ENCODE results near the gene RAD51B. TPM values are rescaled to one million over a fixed set of nuclear protein-coding genes. Genes with fewer than 3 reads are reported as not detected.

RAD51B gene
- total RNA-seq, 1 experiment from 2014 or later: 10.8 TPM

DNA sequence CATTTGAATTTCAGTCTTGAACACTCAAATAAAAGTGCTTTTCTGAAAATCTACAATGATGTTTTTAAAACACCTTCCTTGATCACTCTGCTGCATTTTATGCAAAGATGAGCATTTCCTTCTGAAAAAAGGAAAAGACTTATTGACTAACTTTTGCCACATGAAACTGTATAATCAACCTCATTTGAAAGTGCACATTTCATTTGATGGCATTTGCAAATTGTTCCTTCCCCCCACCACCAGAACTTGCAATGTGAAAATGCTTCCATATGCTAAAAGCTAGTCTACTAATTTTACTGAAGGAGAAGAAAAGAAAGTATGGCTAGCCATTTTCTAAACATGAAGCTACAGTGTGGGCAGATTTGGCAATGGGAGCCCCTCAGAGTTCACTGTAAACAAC lies 159.2 kb downstream of the RAD51B start:
- intact Hi-C loops (cut with micrococcal nuclease): no loop called here
- CTCF ChIA-PET: no interaction called here

DNA sequence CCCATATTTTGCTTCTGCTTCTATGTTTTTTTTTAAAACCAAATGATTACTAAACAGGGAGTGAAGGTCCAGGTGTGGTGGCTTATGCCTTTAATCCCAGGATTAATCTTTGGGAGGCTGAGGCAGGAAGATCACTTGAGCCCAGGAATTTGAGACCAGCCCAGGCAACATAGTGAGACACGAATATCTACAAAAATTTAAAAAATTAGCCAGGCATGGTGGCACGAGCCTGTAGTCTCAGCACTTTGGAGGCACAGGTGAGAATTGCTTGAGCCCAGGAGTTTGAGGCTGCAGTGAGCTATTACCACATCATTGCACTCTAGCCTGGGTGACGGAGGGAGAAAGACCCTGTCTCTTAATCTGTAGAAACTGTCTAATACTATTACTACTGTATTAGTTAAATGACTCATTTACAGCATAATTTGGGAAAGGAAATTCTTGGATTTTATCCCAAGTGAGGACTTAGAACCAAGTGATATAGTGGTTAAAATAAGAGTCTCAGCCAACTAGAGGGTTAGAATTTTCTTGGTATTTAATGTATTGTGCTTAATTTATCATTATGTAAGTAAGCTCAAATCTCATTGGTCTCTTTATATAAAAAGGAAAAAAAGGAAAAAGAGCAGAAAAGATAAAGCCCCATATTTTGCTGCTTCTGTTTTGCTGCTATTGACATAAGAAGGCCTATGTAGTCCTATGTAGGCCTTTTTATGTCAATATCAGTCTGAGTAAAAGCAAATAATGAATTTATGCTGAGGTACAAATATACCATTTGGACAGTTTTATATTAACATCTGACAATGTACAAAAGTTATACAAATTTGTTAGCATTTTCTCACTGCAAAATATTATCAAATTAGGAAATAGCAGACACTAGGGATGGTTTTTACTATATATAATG lies 163.4 kb downstream of the RAD51B start:
- intact Hi-C loops (cut with micrococcal nuclease): loop anchor here (2.0 kb wide), 1 partner anchor 18 kb away; no protein-coding TSS in a partner anchor
- ChIA-PET POLR2A (ENCODE audit: unreplicated experiment) (interaction anchor here (0.6 kb wide), 1 partner anchor 11 kb away, joined by 3 read pairs; no protein-coding TSS in a partner anchor), CTCF (no interaction called here)
- H3K4me1 ChIP-seq (ENCODE audit: insufficient read depth, low read length): 0 out of 2 replicates have a peak, but pooled peaks cover 5% of the 10 kb centered on the region
- no peak overlapping the region for H2AFZ ChIP-seq (ENCODE audit: low read length)
- BruUV-seq (replicated peaks): no TSS peak
- no peak overlapping the region for H3K9ac ChIP-seq (ENCODE audit: low read length)
- no peaks in the 10 kb centered on the region for H3K9me3 ChIP-seq (ENCODE audit: low read length)
- no peaks in the 10 kb centered on the region for H4K20me1 ChIP-seq (ENCODE audit: low read length)
- no peak overlapping the region for H3K4me2 ChIP-seq (ENCODE audit: low read length)
- DNase-seq (peak; percentile 10), ATAC-seq (peak; percentile 94)
- no peak overlapping the region for H3K27ac ChIP-seq (ENCODE audit: low read length)
- TF ChIP-seq, protein P1, sequence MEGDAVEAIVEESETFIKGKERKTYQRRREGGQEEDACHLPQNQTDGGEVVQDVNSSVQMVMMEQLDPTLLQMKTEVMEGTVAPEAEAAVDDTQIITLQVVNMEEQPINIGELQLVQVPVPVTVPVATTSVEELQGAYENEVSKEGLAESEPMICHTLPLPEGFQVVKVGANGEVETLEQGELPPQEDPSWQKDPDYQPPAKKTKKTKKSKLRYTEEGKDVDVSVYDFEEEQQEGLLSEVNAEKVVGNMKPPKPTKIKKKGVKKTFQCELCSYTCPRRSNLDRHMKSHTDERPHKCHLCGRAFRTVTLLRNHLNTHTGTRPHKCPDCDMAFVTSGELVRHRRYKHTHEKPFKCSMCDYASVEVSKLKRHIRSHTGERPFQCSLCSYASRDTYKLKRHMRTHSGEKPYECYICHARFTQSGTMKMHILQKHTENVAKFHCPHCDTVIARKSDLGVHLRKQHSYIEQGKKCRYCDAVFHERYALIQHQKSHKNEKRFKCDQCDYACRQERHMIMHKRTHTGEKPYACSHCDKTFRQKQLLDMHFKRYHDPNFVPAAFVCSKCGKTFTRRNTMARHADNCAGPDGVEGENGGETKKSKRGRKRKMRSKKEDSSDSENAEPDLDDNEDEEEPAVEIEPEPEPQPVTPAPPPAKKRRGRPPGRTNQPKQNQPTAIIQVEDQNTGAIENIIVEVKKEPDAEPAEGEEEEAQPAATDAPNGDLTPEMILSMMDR (conservative IDR thresholded peaks at IDR 0.05; ENCODE audit: low read depth, low read length): no peak
- TF ChIP-seq EZH2 (IDR thresholded peaks at IDR 0.05; ENCODE audit: low read length, unreplicated experiment): no peak
- TF ChIP-seq EZH2phosphoT487 (IDR thresholded peaks at IDR 0.05; ENCODE audit: borderline replicate concordance, low read length): no peak
- H3K27me3 ChIP-seq (ENCODE audit: low read length): no peaks in the 10 kb centered on the region
- H3K36me3 ChIP-seq (ENCODE audit: low read depth, low read length): no peaks in the 10 kb centered on the region
- no peaks in the 10 kb centered on the region for H3F3A ChIP-seq (ENCODE audit: low read length, unreplicated experiment)
- H3K4me3 ChIP-seq (ENCODE audit: low read length): no peak overlapping the region
- no peaks in the 10 kb centered on the region for H3K9me2 ChIP-seq (replicated peaks; ENCODE audit: low read length)
- H3K79me2 ChIP-seq (ENCODE audit: low read length): no peaks in the 10 kb centered on the region

More for the DNA sequence above, 159.2 kb downstream of the RAD51B start:
- no peak for DNase-seq
- no peak overlapping the region for H2AFZ ChIP-seq (ENCODE audit: low read length)
- TF ChIP-seq, protein P1 (conservative IDR thresholded peaks at IDR 0.05; ENCODE audit: low read depth, low read length): no peak
- TF ChIP-seq EZH2 (IDR thresholded peaks at IDR 0.05; ENCODE audit: low read length, unreplicated experiment) (no peak), EZH2phosphoT487 (IDR thresholded peaks at IDR 0.05; ENCODE audit: borderline replicate concordance, low read length) (no peak)
- no peaks in the 10 kb centered on the region for H3K36me3 ChIP-seq (ENCODE audit: low read depth, low read length)
- H3K9me2 ChIP-seq (replicated peaks; ENCODE audit: low read length): no peaks in the 10 kb centered on the region
- no peaks in the 10 kb centered on the region for H3K9me3 ChIP-seq (ENCODE audit: low read length)
- POLR2A ChIA-PET (ENCODE audit: unreplicated experiment): no interaction called here
- H3F3A ChIP-seq (ENCODE audit: low read length, unreplicated experiment): no peaks in the 10 kb centered on the region
- no peak overlapping the region for H3K27ac ChIP-seq (ENCODE audit: low read length)
- no peak overlapping the region for H3K4me2 ChIP-seq (ENCODE audit: low read length)
- ATAC-seq: no peak
- BruUV-seq (replicated peaks): no TSS peak
- no peak overlapping the region for H3K4me3 ChIP-seq (ENCODE audit: low read length)
- H3K4me1 ChIP-seq (ENCODE audit: insufficient read depth, low read length): 0 out of 2 replicates have a peak, but pooled peaks cover 5% of the 10 kb centered on the region
- no peaks in the 10 kb centered on the region for H3K79me2 ChIP-seq (ENCODE audit: low read length)
- H3K27me3 ChIP-seq (ENCODE audit: low read length): no peaks in the 10 kb centered on the region
- H3K9ac ChIP-seq (ENCODE audit: low read length): no peak overlapping the region
- no peaks in the 10 kb centered on the region for H4K20me1 ChIP-seq (ENCODE audit: low read length)

DNA sequence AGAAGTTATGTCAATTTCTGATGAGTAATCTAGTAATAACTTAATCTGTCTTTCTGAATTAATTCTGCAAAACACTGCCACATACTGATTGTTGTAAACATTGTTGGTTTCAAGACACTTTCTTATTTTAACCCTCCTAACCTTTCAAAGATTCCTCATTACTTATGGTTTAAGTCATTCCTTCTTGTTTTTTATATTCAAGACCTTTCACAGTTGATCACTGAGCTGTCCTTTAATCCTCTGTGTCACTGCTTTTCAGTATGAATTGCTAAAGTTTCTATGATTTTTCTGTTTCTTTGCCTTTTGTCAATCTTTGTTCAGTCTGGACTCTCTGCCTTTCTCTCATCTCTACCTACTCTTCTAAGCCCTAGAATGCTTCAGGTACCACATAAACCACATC lies 164.7 kb downstream of the RAD51B start:
- H3K4me3 ChIP-seq (ENCODE audit: low read length): no peak overlapping the region
- BruUV-seq (replicated peaks): no TSS peak
- H3K36me3 ChIP-seq (ENCODE audit: low read depth, low read length): no peaks in the 10 kb centered on the region
- no peaks in the 10 kb centered on the region for H3K9me3 ChIP-seq (ENCODE audit: low read length)
- no peaks in the 10 kb centered on the region for H4K20me1 ChIP-seq (ENCODE audit: low read length)
- no peaks in the 10 kb centered on the region for H3K27me3 ChIP-seq (ENCODE audit: low read length)
- no peak overlapping the region for H3K4me2 ChIP-seq (ENCODE audit: low read length)
- no peaks in the 10 kb centered on the region for H3F3A ChIP-seq (ENCODE audit: low read length, unreplicated experiment)
- CTCF ChIA-PET: no interaction called here
- ATAC-seq (no peak), DNase-seq (no peak)
- H3K79me2 ChIP-seq (ENCODE audit: low read length): no peaks in the 10 kb centered on the region
- H3K27ac ChIP-seq (ENCODE audit: low read length): no peak overlapping the region
- no peak overlapping the region for H3K9ac ChIP-seq (ENCODE audit: low read length)
- H3K9me2 ChIP-seq (replicated peaks; ENCODE audit: low read length): no peaks in the 10 kb centered on the region
- TF ChIP-seq EZH2 (IDR thresholded peaks at IDR 0.05; ENCODE audit: low read length, unreplicated experiment) (no peak), EZH2phosphoT487 (IDR thresholded peaks at IDR 0.05; ENCODE audit: borderline replicate concordance, low read length) (no peak)
- TF ChIP-seq, protein P1 (conservative IDR thresholded peaks at IDR 0.05; ENCODE audit: low read depth, low read length): no peak
- 0 out of 2 replicates have a peak, but pooled peaks cover 5% of the 10 kb centered on the region for H3K4me1 ChIP-seq (ENCODE audit: insufficient read depth, low read length)
- POLR2A ChIA-PET (ENCODE audit: unreplicated experiment): no interaction called here
- no peak overlapping the region for H2AFZ ChIP-seq (ENCODE audit: low read length)
- intact Hi-C loops (cut with micrococcal nuclease): no loop called here

Data from PC-3 (cell line).